Gastrocnemius medialis (tissue), 4 donors: ENCODE results near the gene SCN2A. TPM values are rescaled to one million over a fixed set of nuclear protein-coding genes. Genes with fewer than 3 reads are reported as not detected.

Source experiments
- ATAC-seq, 2 donors: fragments of 150-250 bp; one replicate each; pipeline ENCODE4 v1.9.1; 2016
- DNase-seq, 2 donors: peaks; one replicate each; pipeline ENCODE4 v3.0.0-alpha.2; 2019
- H3K27ac ChIP-seq, 4 donors: fragments of 200-600 bp; sonication (generic); 1 replicate in 1 of 4; 2 replicates in 3 of 4; pipeline ENCODE4 v1.5.1; 2016 to 2018; ENCODE audit warnings: mild to moderate bottlenecking in 2 of 4, moderate library complexity in 1 of 4
- H3K27me3 ChIP-seq, 3 donors: fragments of 200-600 bp; sonication (generic) in 2 of 3; 1 replicate in 1 of 3; 2 replicates in 2 of 3; pipeline versions ENCODE4 v1.5.1 to v1.6.0; 2016 to 2019; ENCODE audit warnings: mild to moderate bottlenecking in 1 of 3, moderate library complexity in 1 of 3
- H3K36me3 ChIP-seq, 2 donors: fragments of 200-600 bp; sonication (generic) in 1 of 2; one replicate each; pipeline ENCODE4 v1.5.1; 2017 to 2018
- H3K4me1 ChIP-seq, 2 donors: fragments of 200-600 bp; sonication (generic) in 1 of 2; one replicate each; pipeline ENCODE4 v1.5.1; 2016 to 2017; ENCODE audit warnings: mild to moderate bottlenecking in 2 of 2
- H3K4me3 ChIP-seq, 4 donors: fragments of 200-600 bp; sonication (generic) in 3 of 4; 1 replicate in 1 of 4; 2 replicates in 3 of 4; pipeline ENCODE4 v1.5.1; 2016 to 2019; ENCODE audit warnings: mild to moderate bottlenecking in 2 of 4
- H3K9me3 ChIP-seq, 3 donors: fragments of 200-600 bp; sonication (generic) in 2 of 3; 1 replicate in 1 of 3; 2 replicates in 2 of 3; pipeline ENCODE4 v1.5.1; 2016 to 2019
- CTCF ChIP-seq, 5 experiments: fragments of 450-650 bp in 3 of 5; fragments of 200-600 bp in 2 of 5; sonication (generic) in 2 of 5; IDR thresholded peaks in 4 of 5; conservative IDR thresholded peaks in 1 of 5; 1 replicate in 4 of 5; 2 replicates in 1 of 5; pipeline ENCODE4 v1.5.1; 2016 to 2019; ENCODE audit warnings: antibody characterized with exemption in 5 of 5, mild to moderate bottlenecking in 3 of 5, moderate library complexity in 3 of 5
- POLR2A ChIP-seq, 2 donors: fragments of 450-650 bp; IDR thresholded peaks; one replicate each; pipeline ENCODE4 v1.6.1; 2017; ENCODE audit warnings: antibody characterized with exemption in 2 of 2, mild to moderate bottlenecking in 2 of 2, moderate library complexity in 2 of 2
- in situ Hi-C, 4 donors: fragments of 200-750 bp; cut with MboI; loops; one replicate each; pipeline versions ENCODE4 v1.15.0 to v1.8.0; 2017; ENCODE audit warnings: low sequenced_read_pairs in 4 of 4
- intact Hi-C: fragments of 100-400 bp; cut with DNase I; formaldehyde crosslinking; loops from one replicate; pipeline ENCODE4 v1.15.1; 2023; ENCODE audit warnings: low total_unique reads
- total RNA-seq, 4 donors: library from RNA; depleted of rRNA; stranded (reverse); fragments of >200 nt; gene quantifications; one replicate each; pipeline versions ENCODE4 v1.1.0 to v1.2.3, GENCODE V29; 2016

The SCN2A gene
- total RNA-seq, 4 donors from 2014 or later = not detected

GRCh38 chr2:165410276-165410675, 171.1 kb downstream of the SCN2A start:
- intact Hi-C loops (no loop called here), in situ Hi-C loops (loop anchor here in 2 of 4 donors (25.0 kb wide), 2 partner anchors 277 to 452 kb away; no protein-coding TSS in a partner anchor)
- Histone ChIP-seq H3K4me3 (no peak overlapping the region), H3K9me3 (no peaks in the 10 kb centered on the region), H3K4me1 (no peaks in the 10 kb centered on the region), H3K27me3 (no peaks in the 10 kb centered on the region), H3K36me3 (no peaks in the 10 kb centered on the region), H3K27ac (no peak overlapping the region)
- ATAC-seq (no peak), DNase-seq (no peak)
- TF ChIP-seq CTCF (IDR thresholded peaks at IDR 0.05 in 4 of 5, conservative IDR thresholded peaks at IDR 0.05 in 1 of 5) (no peak), POLR2A (IDR thresholded peaks at IDR 0.05) (no peak)

- ATAC-seq = no peak
- H3K4me3 ChIP-seq = no peak overlapping the region
- DNase-seq = no peak
- TF ChIP-seq CTCF (IDR thresholded peaks at IDR 0.05 in 4 of 5, conservative IDR thresholded peaks at IDR 0.05 in 1 of 5) (no peak), POLR2A (IDR thresholded peaks at IDR 0.05) (no peak)
- H3K9me3 ChIP-seq = no peaks in the 10 kb centered on the region
- no peaks in the 10 kb centered on the region for H3K36me3 ChIP-seq
- in situ Hi-C loops = loop anchor here in 2 of 4 donors (25.0 kb wide), 2 partner anchors 273 to 448 kb away; no protein-coding TSS in a partner anchor
- H3K4me1 ChIP-seq = no peaks in the 10 kb centered on the region
- H3K27me3 ChIP-seq = no peaks in the 10 kb centered on the region
- intact Hi-C loops = no loop called here
- no peak overlapping the region for H3K27ac ChIP-seq
Observed at GRCh38 chr2:165414187-165414586, 175.0 kb downstream of the SCN2A start.

GRCh38 chr2:165417009-165417408, 177.8 kb downstream of the SCN2A start:
- ATAC-seq = no peak
- H3K27me3 ChIP-seq = no peaks in the 10 kb centered on the region
- TF ChIP-seq CTCF (IDR thresholded peaks at IDR 0.05 in 4 of 5, conservative IDR thresholded peaks at IDR 0.05 in 1 of 5) (no peak), POLR2A (IDR thresholded peaks at IDR 0.05) (no peak)
- no peaks in the 10 kb centered on the region for H3K36me3 ChIP-seq
- no peaks in the 10 kb centered on the region for H3K9me3 ChIP-seq
- no peak for DNase-seq
- no peaks in the 10 kb centered on the region for H3K4me1 ChIP-seq
- in situ Hi-C loops = loop anchor here in 2 of 4 donors (25.0 kb wide), 2 partner anchors 270 to 445 kb away; no protein-coding TSS in a partner anchor
- no peak overlapping the region for H3K27ac ChIP-seq
- intact Hi-C loops = no loop called here
- no peak overlapping the region for H3K4me3 ChIP-seq

- in situ Hi-C loops = loop anchor here in 2 of 4 donors (25.0 kb wide), 2 partner anchors 267 to 442 kb away; no protein-coding TSS in a partner anchor
- ATAC-seq = no peak
- H3K4me1 ChIP-seq = no peaks in the 10 kb centered on the region
Observed at GRCh38 chr2:165420231-165420630, 181.0 kb downstream of the SCN2A start.

More at GRCh38 chr2:165420231-165420630, 181.0 kb downstream of the SCN2A start:
- H3K4me3 ChIP-seq = no peak overlapping the region
- no peaks in the 10 kb centered on the region for H3K36me3 ChIP-seq
- no peak overlapping the region for H3K27ac ChIP-seq
- H3K27me3 ChIP-seq = no peaks in the 10 kb centered on the region
- intact Hi-C loops = no loop called here
- no peak for TF ChIP-seq POLR2A (IDR thresholded peaks at IDR 0.05)
- no peak for TF ChIP-seq CTCF (IDR thresholded peaks at IDR 0.05 in 4 of 5, conservative IDR thresholded peaks at IDR 0.05 in 1 of 5)
- H3K9me3 ChIP-seq = no peaks in the 10 kb centered on the region
- DNase-seq = no peak
